ENCODE data around the gene ANKRD30A. TPM values are rescaled to one million over a fixed set of nuclear protein-coding genes. Genes with fewer than 3 reads are reported as not detected.

ANKRD30A gene
- not detected in 2 replicates for total RNA-seq

GRCh38 chr10:37125191-37125732 lies at the start of gene ANKRD30A:
ANKRD30A (plus strand) TSS chr10:37125598; CDS start chr10:37125788, 190 bp downstream.

